Loucy (cell line): ENCODE data around the gene PTPRN2.

Experiments
- EZH2phosphoT487 ChIP-seq: fragments of 200-600 bp; IDR thresholded peaks from 2 replicates; pipeline ENCODE4 v1.6.1; 2018; ENCODE audit warnings: antibody characterized with exemption, mild to moderate bottlenecking, moderate library complexity, borderline replicate concordance
- TF ChIP-seq, protein P1 (sequence below): fragments of 200-600 bp; sonication (generic); conservative IDR thresholded peaks from 2 replicates; pipeline ENCODE4 v1.5.1; 2014; ENCODE audit warnings: mild to moderate bottlenecking, antibody characterized with exemption, low read length

DNA sequence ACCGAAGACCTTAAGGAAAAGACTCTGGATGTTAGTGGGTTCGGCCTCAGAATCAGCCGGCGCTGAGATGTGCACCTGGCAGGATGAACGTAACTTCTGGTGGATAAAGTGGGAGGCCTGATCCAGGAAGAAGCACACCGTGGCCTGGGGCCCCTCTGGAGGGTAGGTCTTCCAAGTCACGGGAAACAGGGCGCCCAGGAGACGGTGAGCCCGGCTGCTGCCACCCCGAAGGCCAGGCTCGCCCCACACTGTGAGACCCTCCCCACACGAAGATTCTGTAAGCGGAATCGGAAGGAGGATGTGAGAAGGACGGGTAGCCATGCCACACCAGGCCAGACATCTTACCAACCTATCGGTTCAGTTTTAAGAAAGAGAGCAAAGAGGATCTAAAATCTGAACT, 971.8 kb downstream of the PTPRN2 start:
- TF ChIP-seq, protein P1, sequence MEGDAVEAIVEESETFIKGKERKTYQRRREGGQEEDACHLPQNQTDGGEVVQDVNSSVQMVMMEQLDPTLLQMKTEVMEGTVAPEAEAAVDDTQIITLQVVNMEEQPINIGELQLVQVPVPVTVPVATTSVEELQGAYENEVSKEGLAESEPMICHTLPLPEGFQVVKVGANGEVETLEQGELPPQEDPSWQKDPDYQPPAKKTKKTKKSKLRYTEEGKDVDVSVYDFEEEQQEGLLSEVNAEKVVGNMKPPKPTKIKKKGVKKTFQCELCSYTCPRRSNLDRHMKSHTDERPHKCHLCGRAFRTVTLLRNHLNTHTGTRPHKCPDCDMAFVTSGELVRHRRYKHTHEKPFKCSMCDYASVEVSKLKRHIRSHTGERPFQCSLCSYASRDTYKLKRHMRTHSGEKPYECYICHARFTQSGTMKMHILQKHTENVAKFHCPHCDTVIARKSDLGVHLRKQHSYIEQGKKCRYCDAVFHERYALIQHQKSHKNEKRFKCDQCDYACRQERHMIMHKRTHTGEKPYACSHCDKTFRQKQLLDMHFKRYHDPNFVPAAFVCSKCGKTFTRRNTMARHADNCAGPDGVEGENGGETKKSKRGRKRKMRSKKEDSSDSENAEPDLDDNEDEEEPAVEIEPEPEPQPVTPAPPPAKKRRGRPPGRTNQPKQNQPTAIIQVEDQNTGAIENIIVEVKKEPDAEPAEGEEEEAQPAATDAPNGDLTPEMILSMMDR, result no peak
- TF ChIP-seq EZH2phosphoT487, result no peak
